Effector CD4-positive, alpha-beta T cell (primary cell): ENCODE measurements around the gene IGSF6.
A peak's percentile ranks its signal among the peaks of the same experiment; 100 is the strongest.
"Not testable (repeated sequence)": the region's sequence is repeated elsewhere in the genome, so short reads cannot be mapped to it uniquely, and the experiment has no call there.

ENCODE experiments used
- DNase-seq: peaks from one replicate; pipeline ENCODE4 v3.0.0-alpha.2; 2020

Gene IGSF6

GRCh38 chr16:21651515-21651914 lies 893 bp downstream of the IGSF6 start:
- DNase-seq, result no peak

GRCh38 chr16:21650521-21650920 lies 1.9 kb downstream of the IGSF6 start:
- DNase-seq, result no peak

GRCh38 chr16:21649826-21650406 lies 2.5 kb downstream of the IGSF6 start:
- DNase-seq, result not testable (repeated sequence)

- DNase-seq, result no peak
Observed at GRCh38 chr16:21647562-21648164, 4.7 kb downstream of the IGSF6 start.

- peak; percentile 55 for DNase-seq
Observed at GRCh38 chr16:21646721-21647561, 5.5 kb downstream of the IGSF6 start.

GRCh38 chr16:21646091-21646490 lies 6.3 kb downstream of the IGSF6 start:
- DNase-seq, result no peak

GRCh38 chr16:21645261-21645721 lies 7.1 kb downstream of the IGSF6 start:
- no peak for DNase-seq

- DNase-seq, result no peak
Observed at GRCh38 chr16:21644674-21645073, 7.7 kb downstream of the IGSF6 start.

- DNase-seq, result no peak
Observed at GRCh38 chr16:21643785-21644184, 8.6 kb downstream of the IGSF6 start.

- DNase-seq, result no peak
Observed at GRCh38 chr16:21642861-21643260, 9.5 kb downstream of the IGSF6 start.

GRCh38 chr16:21641916-21642315 lies 10.5 kb downstream of the IGSF6 start:
- no peak for DNase-seq

- no peak for DNase-seq
Observed at GRCh38 chr16:21639493-21639892, 12.9 kb downstream of the IGSF6 start.

GRCh38 chr16:21638573-21638975 lies 13.8 kb downstream of the IGSF6 start:
- DNase-seq, result no peak

GRCh38 chr16:21637032-21637968 lies 15.1 kb downstream of the IGSF6 start:
- no peak for DNase-seq

- not testable (repeated sequence) for DNase-seq
Observed at GRCh38 chr16:21635694-21636093, 16.7 kb downstream of the IGSF6 start.

GRCh38 chr16:21634216-21634615 lies 18.2 kb downstream of the IGSF6 start:
- DNase-seq, result no peak

GRCh38 chr16:21631951-21632575 lies 20.3 kb downstream of the IGSF6 start:
- not testable (repeated sequence) for DNase-seq

- not testable (repeated sequence) for DNase-seq
Observed at GRCh38 chr16:21631376-21631775, 21.0 kb downstream of the IGSF6 start.

- not testable (repeated sequence) for DNase-seq
Observed at GRCh38 chr16:21630866-21631265, 21.5 kb downstream of the IGSF6 start.

GRCh38 chr16:21629616-21630539 lies 22.5 kb downstream of the IGSF6 start:
- DNase-seq, result not testable (repeated sequence)

- DNase-seq, result no peak
Observed at GRCh38 chr16:21628772-21629171, 23.6 kb downstream of the IGSF6 start.
